ENCODE data around the gene GPATCH8. TPM values are rescaled to one million over a fixed set of nuclear protein-coding genes. Genes with fewer than 3 reads are reported as not detected.

Gene GPATCH8
- polyA plus RNA-seq, 1 donor from 2014 or later = 24.5 TPM

DNA sequence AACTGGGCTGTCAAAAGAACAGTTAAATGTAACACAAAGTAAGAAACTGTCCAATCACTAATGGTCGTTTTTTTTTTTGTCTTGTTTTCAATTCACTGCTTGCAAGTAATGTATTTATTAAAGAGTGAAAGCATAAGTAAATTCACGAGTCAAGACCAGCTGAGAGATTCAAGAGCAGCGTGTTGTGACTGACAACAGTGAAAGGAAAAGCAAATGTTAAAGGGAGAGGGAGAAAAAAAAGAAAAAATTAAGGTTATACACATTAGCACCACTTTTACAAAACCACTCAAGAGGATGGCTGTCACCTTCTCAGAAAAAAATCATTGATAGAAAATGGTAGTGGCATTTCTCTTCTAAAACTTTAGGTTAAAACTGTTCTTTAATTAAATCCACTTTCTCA, 36.1 kb downstream of the GPATCH8 start:
- Histone ChIP-seq H2AFZ (ENCODE audit: low read depth, low read length) (no peak overlapping the region), H3K4me3 (ENCODE audit: low read length) (peak overlapping the region; percentile 13), H3K9me2 (ENCODE audit: insufficient read depth, low read length) (no peaks in the 10 kb centered on the region), H3K27me3 (ENCODE audit: insufficient read depth, low read depth, low read length) (no peaks in the 10 kb centered on the region), H4K20me1 (ENCODE audit: insufficient read depth) (no peaks in the 10 kb centered on the region), H3K4me2 (ENCODE audit: low read length) (no peak overlapping the region), H3K9me3 (ENCODE audit: low read length) (no peaks in the 10 kb centered on the region), H3K79me2 (replicated peaks; ENCODE audit: insufficient read depth, low read length) (peaks cover 31% of the 10 kb centered on the region), H3K27ac (ENCODE audit: low read length) (no peak overlapping the region), H3K9ac (ENCODE audit: low read length) (no peak overlapping the region), H3K36me3 (ENCODE audit: insufficient read depth, low read length) (no peaks in the 10 kb centered on the region), H3F3A (ENCODE audit: insufficient read depth, low read length, poor library complexity, severe bottlenecking) (no peaks in the 10 kb centered on the region)
- TF ChIP-seq POLR2AphosphoS5 (IDR thresholded peaks at IDR 0.05) (no peak), CTCF (IDR thresholded peaks at IDR 0.05; ENCODE audit: poor library complexity, severe bottlenecking) (no peak), TAF1 (IDR thresholded peaks at IDR 0.05; ENCODE audit: low read depth) (no peak), MXI1 (conservative IDR thresholded peaks at IDR 0.05; ENCODE audit: poor library complexity, severe bottlenecking) (no peak)

DNA sequence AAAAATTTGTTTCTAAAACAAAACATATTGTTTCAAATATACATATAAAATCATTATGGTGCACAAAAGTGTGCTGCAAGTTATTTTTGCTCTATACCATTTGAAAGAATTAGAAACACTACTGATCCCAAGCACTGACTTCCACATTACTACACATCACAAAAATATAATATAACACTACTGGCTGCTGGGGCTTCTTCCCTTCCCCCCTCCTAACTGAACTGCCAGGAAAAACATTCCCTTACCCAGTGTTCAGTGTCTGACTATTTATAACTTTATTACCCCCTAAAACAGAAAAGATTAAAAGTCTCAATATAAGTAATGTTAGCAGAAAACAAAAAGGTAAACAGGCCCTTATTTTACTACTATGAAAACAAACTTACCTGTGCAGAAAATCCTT, 36.9 kb downstream of the GPATCH8 start:
- no peaks in the 10 kb centered on the region for H3K9me3 ChIP-seq (ENCODE audit: low read length)
- no peak overlapping the region for H3K27ac ChIP-seq (ENCODE audit: low read length)
- no peaks in the 10 kb centered on the region for H4K20me1 ChIP-seq (ENCODE audit: insufficient read depth)
- H3K36me3 ChIP-seq (ENCODE audit: insufficient read depth, low read length) = no peaks in the 10 kb centered on the region
- no peak for TF ChIP-seq SMC3 (conservative IDR thresholded peaks at IDR 0.05; ENCODE audit: poor library complexity)
- no peak for TF ChIP-seq EZH2 (IDR thresholded peaks at IDR 0.05; ENCODE audit: borderline replicate concordance, insufficient read depth, low read length, poor library complexity, severe bottlenecking)
- no peak for TF ChIP-seq TAF1 (IDR thresholded peaks at IDR 0.05; ENCODE audit: low read depth)
- no peak for TF ChIP-seq MXI1 (conservative IDR thresholded peaks at IDR 0.05; ENCODE audit: poor library complexity, severe bottlenecking)
- TF ChIP-seq CTCF (IDR thresholded peaks at IDR 0.05; ENCODE audit: poor library complexity, severe bottlenecking) = no peak
- no peak for TF ChIP-seq RAD21 (conservative IDR thresholded peaks at IDR 0.05)
- TF ChIP-seq, protein P1, sequence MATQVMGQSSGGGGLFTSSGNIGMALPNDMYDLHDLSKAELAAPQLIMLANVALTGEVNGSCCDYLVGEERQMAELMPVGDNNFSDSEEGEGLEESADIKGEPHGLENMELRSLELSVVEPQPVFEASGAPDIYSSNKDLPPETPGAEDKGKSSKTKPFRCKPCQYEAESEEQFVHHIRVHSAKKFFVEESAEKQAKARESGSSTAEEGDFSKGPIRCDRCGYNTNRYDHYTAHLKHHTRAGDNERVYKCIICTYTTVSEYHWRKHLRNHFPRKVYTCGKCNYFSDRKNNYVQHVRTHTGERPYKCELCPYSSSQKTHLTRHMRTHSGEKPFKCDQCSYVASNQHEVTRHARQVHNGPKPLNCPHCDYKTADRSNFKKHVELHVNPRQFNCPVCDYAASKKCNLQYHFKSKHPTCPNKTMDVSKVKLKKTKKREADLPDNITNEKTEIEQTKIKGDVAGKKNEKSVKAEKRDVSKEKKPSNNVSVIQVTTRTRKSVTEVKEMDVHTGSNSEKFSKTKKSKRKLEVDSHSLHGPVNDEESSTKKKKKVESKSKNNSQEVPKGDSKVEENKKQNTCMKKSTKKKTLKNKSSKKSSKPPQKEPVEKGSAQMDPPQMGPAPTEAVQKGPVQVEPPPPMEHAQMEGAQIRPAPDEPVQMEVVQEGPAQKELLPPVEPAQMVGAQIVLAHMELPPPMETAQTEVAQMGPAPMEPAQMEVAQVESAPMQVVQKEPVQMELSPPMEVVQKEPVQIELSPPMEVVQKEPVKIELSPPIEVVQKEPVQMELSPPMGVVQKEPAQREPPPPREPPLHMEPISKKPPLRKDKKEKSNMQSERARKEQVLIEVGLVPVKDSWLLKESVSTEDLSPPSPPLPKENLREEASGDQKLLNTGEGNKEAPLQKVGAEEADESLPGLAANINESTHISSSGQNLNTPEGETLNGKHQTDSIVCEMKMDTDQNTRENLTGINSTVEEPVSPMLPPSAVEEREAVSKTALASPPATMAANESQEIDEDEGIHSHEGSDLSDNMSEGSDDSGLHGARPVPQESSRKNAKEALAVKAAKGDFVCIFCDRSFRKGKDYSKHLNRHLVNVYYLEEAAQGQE (IDR thresholded peaks at IDR 0.05; ENCODE audit: borderline replicate concordance) = no peak
- TF ChIP-seq POLR2AphosphoS5 (IDR thresholded peaks at IDR 0.05) = no peak
- no peak for TF ChIP-seq EP300 (conservative IDR thresholded peaks at IDR 0.05; ENCODE audit: poor library complexity, severe bottlenecking)
- no peaks in the 10 kb centered on the region for H3K9me2 ChIP-seq (ENCODE audit: insufficient read depth, low read length)
- no peak overlapping the region for H3K4me3 ChIP-seq (ENCODE audit: low read length)
- no peak overlapping the region for H3K4me2 ChIP-seq (ENCODE audit: low read length)
- no peaks in the 10 kb centered on the region for H3F3A ChIP-seq (ENCODE audit: insufficient read depth, low read length, poor library complexity, severe bottlenecking)
- H3K9ac ChIP-seq (ENCODE audit: low read length) = no peak overlapping the region
- H2AFZ ChIP-seq (ENCODE audit: low read depth, low read length) = no peak overlapping the region
- H3K79me2 ChIP-seq (replicated peaks; ENCODE audit: insufficient read depth, low read length) = peaks cover 26% of the 10 kb centered on the region
- no peaks in the 10 kb centered on the region for H3K27me3 ChIP-seq (ENCODE audit: insufficient read depth, low read depth, low read length)

All from neural cell (in vitro differentiated cells).